Prostate gland (tissue), 2 donors: ENCODE data around the gene GBA3. TPM values are rescaled to one million over a fixed set of nuclear protein-coding genes. Genes with fewer than 3 reads are reported as not detected.

ENCODE experiments used
- DNase-seq: peaks from one replicate; pipeline ENCODE4 v3.0.0-alpha.2; 2019; ENCODE audit warnings: low spot score
- H3K27ac ChIP-seq, 2 donors: fragments of 200-600 bp; sonication (generic); 2 replicates each; pipeline ENCODE4 v1.5.1; 2017 to 2019
- H3K27me3 ChIP-seq: fragments of 200-600 bp; sonication (generic); replicated peaks from 2 replicates; pipeline ENCODE4 v1.5.1; 2019; ENCODE audit not compliant: insufficient read depth
- H3K36me3 ChIP-seq, 2 donors: fragments of 200-600 bp; sonication (generic); 1 replicate in 1 of 2; 2 replicates in 1 of 2; pipeline versions ENCODE4 v1.5.1 to v1.8.1; 2017 to 2019
- H3K4me1 ChIP-seq: fragments of 200-600 bp; sonication (generic); replicated peaks from 2 replicates; pipeline ENCODE4 v1.5.1; 2019
- H3K4me3 ChIP-seq, 2 donors: fragments of 200-600 bp; sonication (generic); 2 replicates each; pipeline ENCODE4 v1.5.1; 2017 to 2019
- H3K9me3 ChIP-seq: fragments of 200-600 bp; sonication (generic); 2 replicates; pipeline ENCODE4 v1.5.1; 2017
- POLR2A ChIP-seq: fragments of 450-650 bp; IDR thresholded peaks from one replicate; pipeline ENCODE4 v1.6.1; 2016; ENCODE audit warnings: antibody characterized with exemption, mild to moderate bottlenecking
- POLR2AphosphoS5 ChIP-seq: sonication (generic); formaldehyde crosslinking; IDR thresholded peaks from one replicate; pipeline ENCODE4 v1.6.1; 2017; ENCODE audit warnings: antibody characterized with exemption
- WGBS: methylation state at CpG from one replicate; pipeline ENCODE4 v1.1.5; 2018; 5-methylcytosine and 5-hydroxymethylcytosine counted together
- intact Hi-C: fragments of 100-400 bp; cut with DNase I; formaldehyde crosslinking; loops from one replicate; pipeline ENCODE4 v1.14.2; 2022
- total RNA-seq, 2 donors: library from RNA; depleted of rRNA; stranded (reverse); fragments of >200 nt; gene quantifications; one replicate each; pipeline ENCODE4 v1.1.0, GENCODE V29; 2016
- TF ChIP-seq, protein P1 (sequence below), 4 experiments: fragments of 200-600 bp in 2 of 4; fragments of 450-650 bp in 2 of 4; sonication (generic) in 2 of 4; IDR thresholded peaks; 1 replicate in 3 of 4; 2 replicates in 1 of 4; pipeline ENCODE4 v1.5.1; 2016 to 2019; ENCODE audit warnings: antibody characterized with exemption in 4 of 4, mild to moderate bottlenecking in 2 of 4, moderate library complexity in 2 of 4

Gene GBA3
- total RNA-seq, 2 donors from 2014 or later, result 0.68 to 0.97 TPM

DNA sequence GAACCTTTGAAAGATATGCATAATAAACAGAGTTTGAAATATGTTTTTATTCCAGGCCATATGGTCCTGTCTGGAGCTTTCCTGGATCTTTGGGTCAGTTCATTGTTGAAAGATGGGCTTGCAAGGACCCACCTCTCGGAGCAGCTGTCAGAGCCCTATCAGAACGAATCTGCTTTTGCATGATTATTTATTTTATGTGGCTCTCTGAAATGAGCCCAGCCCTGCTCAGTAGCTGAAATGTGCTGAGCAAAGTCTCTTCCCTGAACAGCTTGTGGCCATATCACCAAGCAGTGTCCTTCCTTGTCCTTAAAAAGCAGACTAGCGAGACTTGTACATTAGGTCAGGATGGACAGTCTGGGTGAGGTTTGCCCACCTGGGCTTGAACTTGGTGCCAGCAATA lies 110.8 kb downstream of the GBA3 start:
- DNase-seq, result no peak
- 79% methylated on average over 3 of the region's 3 CpGs for WGBS
- Histone ChIP-seq H3K4me1 (no peaks in the 10 kb centered on the region), H3K4me3 (no peak overlapping the region), H3K27ac (no peak overlapping the region), H3K27me3 (no peaks in the 10 kb centered on the region), H3K36me3 (no peaks in the 10 kb centered on the region), H3K9me3 (no peaks in the 10 kb centered on the region)
- TF ChIP-seq, protein P1, sequence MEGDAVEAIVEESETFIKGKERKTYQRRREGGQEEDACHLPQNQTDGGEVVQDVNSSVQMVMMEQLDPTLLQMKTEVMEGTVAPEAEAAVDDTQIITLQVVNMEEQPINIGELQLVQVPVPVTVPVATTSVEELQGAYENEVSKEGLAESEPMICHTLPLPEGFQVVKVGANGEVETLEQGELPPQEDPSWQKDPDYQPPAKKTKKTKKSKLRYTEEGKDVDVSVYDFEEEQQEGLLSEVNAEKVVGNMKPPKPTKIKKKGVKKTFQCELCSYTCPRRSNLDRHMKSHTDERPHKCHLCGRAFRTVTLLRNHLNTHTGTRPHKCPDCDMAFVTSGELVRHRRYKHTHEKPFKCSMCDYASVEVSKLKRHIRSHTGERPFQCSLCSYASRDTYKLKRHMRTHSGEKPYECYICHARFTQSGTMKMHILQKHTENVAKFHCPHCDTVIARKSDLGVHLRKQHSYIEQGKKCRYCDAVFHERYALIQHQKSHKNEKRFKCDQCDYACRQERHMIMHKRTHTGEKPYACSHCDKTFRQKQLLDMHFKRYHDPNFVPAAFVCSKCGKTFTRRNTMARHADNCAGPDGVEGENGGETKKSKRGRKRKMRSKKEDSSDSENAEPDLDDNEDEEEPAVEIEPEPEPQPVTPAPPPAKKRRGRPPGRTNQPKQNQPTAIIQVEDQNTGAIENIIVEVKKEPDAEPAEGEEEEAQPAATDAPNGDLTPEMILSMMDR (IDR thresholded peaks at IDR 0.05), result no peak
- TF ChIP-seq POLR2AphosphoS5 (no peak), POLR2A (no peak)
- intact Hi-C loops, result no loop called here

DNA sequence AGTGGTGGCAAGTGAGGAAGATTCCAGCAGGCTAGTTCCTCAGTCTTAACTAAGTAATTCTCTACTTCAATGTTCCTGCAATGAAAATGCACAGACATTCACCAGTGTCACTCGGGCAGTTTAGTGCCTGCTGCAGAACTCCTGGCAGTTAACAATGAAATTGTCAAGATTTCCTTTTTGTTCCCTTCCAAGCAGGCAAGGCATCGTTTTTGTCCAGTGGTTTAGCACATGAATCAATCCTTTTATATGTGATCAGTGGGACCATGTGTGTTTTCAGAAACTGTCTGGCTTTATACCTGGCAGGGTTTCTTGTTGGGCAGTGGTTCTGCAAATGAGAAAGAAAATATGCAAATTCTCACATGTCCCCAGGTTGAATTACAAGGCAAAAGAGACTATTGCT lies 122.2 kb downstream of the GBA3 start:
- H3K27me3 ChIP-seq, result no peaks in the 10 kb centered on the region
- no peak overlapping the region for H3K4me3 ChIP-seq
- DNase-seq, result no peak
- intact Hi-C loops, result no loop called here
- no peak overlapping the region for H3K27ac ChIP-seq
- 22% methylated on average over 2 of the region's 2 CpGs for WGBS
- no peaks in the 10 kb centered on the region for H3K36me3 ChIP-seq
- H3K4me1 ChIP-seq, result no peaks in the 10 kb centered on the region
- TF ChIP-seq POLR2AphosphoS5 (no peak), POLR2A (no peak)
- TF ChIP-seq, protein P1 (IDR thresholded peaks at IDR 0.05), result no peak
- H3K9me3 ChIP-seq, result no peaks in the 10 kb centered on the region

DNA sequence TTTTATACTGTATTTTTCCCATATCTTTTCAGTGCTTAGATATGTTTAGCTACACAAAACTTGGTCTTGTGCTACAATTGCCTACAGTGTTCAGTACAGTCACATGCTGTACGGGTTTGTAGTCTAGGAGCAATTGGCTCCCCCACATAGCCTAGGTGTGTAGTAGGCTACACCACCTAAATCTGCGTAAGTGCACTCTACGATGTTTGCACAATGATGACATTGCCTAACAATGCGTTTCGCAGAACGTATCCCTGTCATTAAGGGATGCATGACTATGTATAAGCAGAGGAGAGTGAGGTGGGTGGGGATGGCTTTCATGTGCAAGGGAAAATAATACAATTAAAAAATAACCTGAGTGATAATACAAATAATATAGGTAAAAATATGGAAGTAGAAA lies 131.4 kb downstream of the GBA3 start:
- intact Hi-C loops, result no loop called here
- Histone ChIP-seq H3K9me3 (no peaks in the 10 kb centered on the region), H3K27ac (no peak overlapping the region), H3K27me3 (no peaks in the 10 kb centered on the region), H3K4me1 (no peaks in the 10 kb centered on the region), H3K4me3 (no peak overlapping the region), H3K36me3 (peaks cover 0 to 2% of the 10 kb centered on the region in 2 donors)
- 53% methylated on average over 6 of the region's 6 CpGs for WGBS
- TF ChIP-seq POLR2AphosphoS5, result no peak
- TF ChIP-seq, protein P1 (IDR thresholded peaks at IDR 0.05), result no peak
- TF ChIP-seq POLR2A, result no peak
- DNase-seq, result no peak

GRCh38 chr4:22842360-22843018 lies 149.8 kb downstream of the GBA3 start:
- no peak overlapping the region for H3K4me3 ChIP-seq
- intact Hi-C loops, result no loop called here
- no peak for TF ChIP-seq POLR2AphosphoS5
- TF ChIP-seq, protein P1 (IDR thresholded peaks at IDR 0.05), result no peak
- TF ChIP-seq POLR2A, result no peak
- H3K27ac ChIP-seq, result no peak overlapping the region
- H3K36me3 ChIP-seq, result no peaks in the 10 kb centered on the region
- H3K4me1 ChIP-seq, result no peaks in the 10 kb centered on the region
- no peak for DNase-seq
- WGBS, result 67% methylated on average over 5 of the region's 5 CpGs
- no peaks in the 10 kb centered on the region for H3K9me3 ChIP-seq
- H3K27me3 ChIP-seq, result no peaks in the 10 kb centered on the region

DNA sequence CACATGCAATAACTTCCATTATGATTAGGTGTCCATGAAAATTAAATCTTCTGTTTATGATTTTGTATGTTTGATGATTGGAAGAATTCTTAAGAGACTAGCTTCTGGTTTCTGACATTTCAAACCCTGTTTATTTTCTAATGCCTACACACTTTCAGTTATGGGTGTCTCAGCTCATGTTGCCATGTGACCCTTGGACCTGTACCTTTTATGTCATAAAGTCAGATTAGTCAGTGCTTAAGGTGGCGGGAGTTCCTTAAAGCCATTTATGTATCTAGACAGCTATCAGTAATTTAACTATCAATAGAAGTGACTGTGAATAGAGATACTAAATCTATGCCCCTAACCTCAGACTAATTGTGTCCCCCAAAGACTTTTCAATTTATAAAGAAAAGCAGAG lies 155.6 kb downstream of the GBA3 start:
- H3K4me1 ChIP-seq, result no peaks in the 10 kb centered on the region
- H3K9me3 ChIP-seq, result no peaks in the 10 kb centered on the region
- no peaks in the 10 kb centered on the region for H3K27me3 ChIP-seq
- WGBS, result 36% methylated on average over 1 of the region's 1 CpG
- no peak overlapping the region for H3K27ac ChIP-seq
- DNase-seq, result no peak
- TF ChIP-seq POLR2A (no peak), POLR2AphosphoS5 (no peak)
- TF ChIP-seq, protein P1 (IDR thresholded peaks at IDR 0.05), result no peak
- H3K36me3 ChIP-seq, result no peaks in the 10 kb centered on the region
- intact Hi-C loops, result no loop called here
- H3K4me3 ChIP-seq, result no peak overlapping the region
